ENCODE measurements around the gene GALNT18.

The GALNT18 gene

DNA sequence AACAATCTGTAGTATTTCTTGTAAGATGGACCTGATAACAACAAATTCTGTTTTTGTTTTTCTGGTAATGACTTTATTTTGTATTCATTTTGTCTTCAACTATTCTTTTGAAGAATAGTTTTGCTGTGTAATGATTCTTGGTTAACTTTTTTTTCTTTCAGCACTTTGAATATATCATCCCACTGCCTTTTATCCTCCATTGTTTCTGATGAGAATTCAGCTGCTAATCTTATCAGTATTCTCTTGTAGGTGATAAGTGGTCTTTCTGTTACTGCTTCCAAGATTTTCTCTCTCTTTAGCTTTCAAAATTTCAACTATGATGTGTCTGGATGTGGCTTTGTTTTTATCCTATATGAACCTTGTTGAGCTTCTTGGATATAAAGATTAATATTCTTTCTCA is 21.5 kb downstream of the GALNT18 start:
- TF ChIP-seq NFIC (IDR thresholded peaks at IDR 0.05) (no peak), RAD21 (IDR thresholded peaks at IDR 0.05; ENCODE audit: low read depth) (no peak), TEAD4 (IDR thresholded peaks at IDR 0.05) (no peak), CEBPB (IDR thresholded peaks at IDR 0.05) (no peak), TCF12 (IDR thresholded peaks at IDR 0.05; ENCODE audit: low read depth) (no peak), EGR1 (IDR thresholded peaks at IDR 0.05) (no peak), EP300 (IDR thresholded peaks at IDR 0.05; ENCODE audit: borderline replicate concordance) (no peak), ZBTB7A (IDR thresholded peaks at IDR 0.05; ENCODE audit: low read depth) (no peak), TAF1 (IDR thresholded peaks at IDR 0.05; ENCODE audit: low read depth) (no peak), FOXM1 (IDR thresholded peaks at IDR 0.05; ENCODE audit: borderline replicate concordance, low read depth) (no peak)
- TF ChIP-seq, protein P1, sequence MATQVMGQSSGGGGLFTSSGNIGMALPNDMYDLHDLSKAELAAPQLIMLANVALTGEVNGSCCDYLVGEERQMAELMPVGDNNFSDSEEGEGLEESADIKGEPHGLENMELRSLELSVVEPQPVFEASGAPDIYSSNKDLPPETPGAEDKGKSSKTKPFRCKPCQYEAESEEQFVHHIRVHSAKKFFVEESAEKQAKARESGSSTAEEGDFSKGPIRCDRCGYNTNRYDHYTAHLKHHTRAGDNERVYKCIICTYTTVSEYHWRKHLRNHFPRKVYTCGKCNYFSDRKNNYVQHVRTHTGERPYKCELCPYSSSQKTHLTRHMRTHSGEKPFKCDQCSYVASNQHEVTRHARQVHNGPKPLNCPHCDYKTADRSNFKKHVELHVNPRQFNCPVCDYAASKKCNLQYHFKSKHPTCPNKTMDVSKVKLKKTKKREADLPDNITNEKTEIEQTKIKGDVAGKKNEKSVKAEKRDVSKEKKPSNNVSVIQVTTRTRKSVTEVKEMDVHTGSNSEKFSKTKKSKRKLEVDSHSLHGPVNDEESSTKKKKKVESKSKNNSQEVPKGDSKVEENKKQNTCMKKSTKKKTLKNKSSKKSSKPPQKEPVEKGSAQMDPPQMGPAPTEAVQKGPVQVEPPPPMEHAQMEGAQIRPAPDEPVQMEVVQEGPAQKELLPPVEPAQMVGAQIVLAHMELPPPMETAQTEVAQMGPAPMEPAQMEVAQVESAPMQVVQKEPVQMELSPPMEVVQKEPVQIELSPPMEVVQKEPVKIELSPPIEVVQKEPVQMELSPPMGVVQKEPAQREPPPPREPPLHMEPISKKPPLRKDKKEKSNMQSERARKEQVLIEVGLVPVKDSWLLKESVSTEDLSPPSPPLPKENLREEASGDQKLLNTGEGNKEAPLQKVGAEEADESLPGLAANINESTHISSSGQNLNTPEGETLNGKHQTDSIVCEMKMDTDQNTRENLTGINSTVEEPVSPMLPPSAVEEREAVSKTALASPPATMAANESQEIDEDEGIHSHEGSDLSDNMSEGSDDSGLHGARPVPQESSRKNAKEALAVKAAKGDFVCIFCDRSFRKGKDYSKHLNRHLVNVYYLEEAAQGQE (IDR thresholded peaks at IDR 0.05; ENCODE audit: low read depth) = no peak
- TF ChIP-seq, protein P2, sequence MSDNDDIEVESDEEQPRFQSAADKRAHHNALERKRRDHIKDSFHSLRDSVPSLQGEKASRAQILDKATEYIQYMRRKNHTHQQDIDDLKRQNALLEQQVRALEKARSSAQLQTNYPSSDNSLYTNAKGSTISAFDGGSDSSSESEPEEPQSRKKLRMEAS (IDR thresholded peaks at IDR 0.05) = no peak

DNA sequence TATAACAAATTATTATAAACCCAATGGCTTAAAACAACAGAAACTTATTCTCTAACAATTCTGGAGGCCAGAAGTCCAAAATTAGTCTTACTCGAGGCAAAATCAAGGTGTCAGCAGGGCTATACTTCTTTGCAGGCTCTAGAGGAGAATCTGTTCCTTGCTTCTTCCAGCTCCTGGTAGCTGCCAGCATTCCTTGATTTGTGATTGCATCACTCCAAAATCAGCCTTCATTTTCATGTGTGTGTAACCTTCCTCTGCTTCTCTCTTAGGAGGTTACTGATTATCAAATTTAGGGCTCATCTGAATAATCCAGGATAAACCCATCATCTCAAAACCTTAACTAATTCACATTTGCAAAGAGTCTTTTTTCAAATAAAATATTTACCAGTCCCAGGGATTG is 23.6 kb downstream of the GALNT18 start:
- TF ChIP-seq, protein P1 (IDR thresholded peaks at IDR 0.05; ENCODE audit: low read depth) = no peak
- TF ChIP-seq, protein P3, sequence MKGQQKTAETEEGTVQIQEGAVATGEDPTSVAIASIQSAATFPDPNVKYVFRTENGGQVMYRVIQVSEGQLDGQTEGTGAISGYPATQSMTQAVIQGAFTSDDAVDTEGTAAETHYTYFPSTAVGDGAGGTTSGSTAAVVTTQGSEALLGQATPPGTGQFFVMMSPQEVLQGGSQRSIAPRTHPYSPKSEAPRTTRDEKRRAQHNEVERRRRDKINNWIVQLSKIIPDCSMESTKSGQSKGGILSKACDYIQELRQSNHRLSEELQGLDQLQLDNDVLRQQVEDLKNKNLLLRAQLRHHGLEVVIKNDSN (IDR thresholded peaks at IDR 0.05) = no peak
- TF ChIP-seq EGR1 (IDR thresholded peaks at IDR 0.05) = no peak
- TF ChIP-seq YY1 (IDR thresholded peaks at IDR 0.05; ENCODE audit: low read depth) = no peak
- TF ChIP-seq CEBPB (IDR thresholded peaks at IDR 0.05) = no peak
- TF ChIP-seq CREB1 (IDR thresholded peaks at IDR 0.05; ENCODE audit: low read depth) = no peak
- TF ChIP-seq ZBTB7A (IDR thresholded peaks at IDR 0.05; ENCODE audit: low read depth) = no peak
- TF ChIP-seq FOXM1 (IDR thresholded peaks at IDR 0.05; ENCODE audit: borderline replicate concordance, low read depth) = no peak
- TF ChIP-seq, protein P2 (IDR thresholded peaks at IDR 0.05) = no peak
- no peak for TF ChIP-seq RAD21 (IDR thresholded peaks at IDR 0.05; ENCODE audit: low read depth)
- no peak for TF ChIP-seq NFIC (IDR thresholded peaks at IDR 0.05)
- no peak for TF ChIP-seq EP300 (IDR thresholded peaks at IDR 0.05; ENCODE audit: borderline replicate concordance)
- no peak for TF ChIP-seq TCF12 (IDR thresholded peaks at IDR 0.05; ENCODE audit: low read depth)

DNA sequence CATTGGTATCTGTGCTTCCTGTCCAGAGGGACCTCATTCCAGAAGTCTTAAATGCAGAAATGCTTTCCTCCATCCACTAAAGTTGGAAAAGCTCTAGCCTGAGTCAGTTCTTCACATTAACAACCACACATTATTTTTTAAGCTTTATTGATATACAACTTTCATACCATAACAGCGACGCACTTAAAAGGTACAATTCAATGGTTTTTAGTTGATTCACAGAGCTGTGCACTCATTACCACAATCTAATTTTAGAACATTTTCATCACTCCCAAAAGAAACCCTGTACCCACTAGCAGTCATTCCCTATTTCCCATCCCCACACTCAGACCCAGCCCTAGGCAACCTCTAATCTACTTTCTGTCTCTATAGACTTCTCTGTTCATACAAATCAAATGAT is 27.6 kb downstream of the GALNT18 start:
- TF ChIP-seq, protein P3 (IDR thresholded peaks at IDR 0.05) = no peak
- TF ChIP-seq, protein P2 (IDR thresholded peaks at IDR 0.05) = no peak
- no peak for TF ChIP-seq EGR1 (IDR thresholded peaks at IDR 0.05)
- no peak for TF ChIP-seq CEBPB (IDR thresholded peaks at IDR 0.05)
- no peak for TF ChIP-seq TEAD4 (IDR thresholded peaks at IDR 0.05)
- no peak for TF ChIP-seq CREB1 (IDR thresholded peaks at IDR 0.05; ENCODE audit: low read depth)
- TF ChIP-seq YY1 (IDR thresholded peaks at IDR 0.05; ENCODE audit: low read depth) = no peak

DNA sequence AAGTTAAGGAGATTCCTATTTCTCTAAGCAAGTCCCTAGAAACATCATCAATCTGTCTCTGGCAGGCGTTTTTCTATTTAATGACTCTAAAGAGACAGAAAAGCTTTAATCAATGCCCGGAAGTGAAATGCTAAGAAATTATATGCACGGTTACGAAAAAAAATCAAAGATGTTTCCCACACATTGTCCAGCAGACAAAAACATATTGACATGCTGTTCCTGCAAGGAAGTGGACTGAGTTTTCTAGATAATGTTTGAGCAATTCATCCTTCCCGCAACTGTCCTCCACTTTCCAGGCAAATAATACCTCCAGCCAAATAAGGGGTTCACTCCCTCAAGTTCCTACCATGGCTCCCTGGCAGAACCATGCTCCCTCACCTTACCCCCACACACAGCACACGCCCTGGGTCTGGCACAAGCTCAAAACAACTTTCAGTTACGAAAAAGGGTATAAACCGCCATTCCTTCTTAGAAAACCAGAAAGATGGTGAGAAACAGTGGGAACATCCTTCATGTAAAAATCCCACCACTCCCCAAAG is 29.6 kb downstream of the GALNT18 start:
- TF ChIP-seq EP300 (IDR thresholded peaks at IDR 0.05; ENCODE audit: borderline replicate concordance) = no peak
- no peak for TF ChIP-seq NFIC (IDR thresholded peaks at IDR 0.05)
- TF ChIP-seq CEBPB (IDR thresholded peaks at IDR 0.05) = no peak
- TF ChIP-seq TEAD4 (IDR thresholded peaks at IDR 0.05) = no peak
- TF ChIP-seq, protein P1 (IDR thresholded peaks at IDR 0.05; ENCODE audit: low read depth) = no peak
- no peak for TF ChIP-seq TAF1 (IDR thresholded peaks at IDR 0.05; ENCODE audit: low read depth)
- TF ChIP-seq EGR1 (IDR thresholded peaks at IDR 0.05) = no peak
- TF ChIP-seq TCF12 (IDR thresholded peaks at IDR 0.05; ENCODE audit: low read depth) = no peak
- TF ChIP-seq, protein P2 (IDR thresholded peaks at IDR 0.05) = no peak
- no peak for TF ChIP-seq RAD21 (IDR thresholded peaks at IDR 0.05; ENCODE audit: low read depth)

Data from Ishikawa (cell line).